Osteoblast (primary cell): ENCODE data around the gene KCTD1. TPM values are rescaled to one million over a fixed set of nuclear protein-coding genes. Genes with fewer than 3 reads are reported as not detected.

ENCODE experiments used
- DNase-seq: peaks from one replicate; pipeline ENCODE4 v3.0.0; 2011; ENCODE audit warnings: low spot score, mixed read lengths; ENCODE audit not compliant: insufficient read length; ENCODE audit errors: missing footprints
- H2AFZ ChIP-seq: 2 replicates; pipeline ENCODE4 v1.6.0; 2011; ENCODE audit warnings: mild to moderate bottlenecking, low read length
- H3K27ac ChIP-seq: 2 replicates; pipeline ENCODE4 v1.5.1; 2011; ENCODE audit warnings: mild to moderate bottlenecking, low read depth, low read length, moderate library complexity
- H3K27me3 ChIP-seq: 2 replicates; pipeline ENCODE4 v1.6.0; 2012; ENCODE audit warnings: mild to moderate bottlenecking, control low read depth, inconsistent platforms, low read length, moderate library complexity; ENCODE audit not compliant: insufficient read depth
- H3K36me3 ChIP-seq: 2 replicates; pipeline ENCODE4 v1.5.1; 2011; ENCODE audit warnings: mild to moderate bottlenecking, low read length, control low read depth, moderate library complexity; ENCODE audit not compliant: insufficient read depth
- H3K4me1 ChIP-seq: 2 replicates; pipeline ENCODE4 v1.5.1; 2011; ENCODE audit warnings: mild to moderate bottlenecking, low read length, control low read depth, moderate library complexity; ENCODE audit not compliant: insufficient read depth
- H3K4me2 ChIP-seq: 2 replicates; pipeline ENCODE4 v1.6.0; 2011; ENCODE audit warnings: mild to moderate bottlenecking, low read length; ENCODE audit not compliant: insufficient read depth
- H3K4me3 ChIP-seq: fragments of 200-600 bp; sonication (generic); 3 replicates; pipeline ENCODE4 v1.5.1; 2012; ENCODE audit warnings: mild to moderate bottlenecking, low read length, inconsistent platforms; ENCODE audit not compliant: insufficient read depth
- H3K79me2 ChIP-seq: 2 replicates; pipeline ENCODE4 v1.6.0; 2012; ENCODE audit warnings: mild to moderate bottlenecking, low read length, control low read depth, inconsistent platforms; ENCODE audit not compliant: insufficient read depth
- H3K9me3 ChIP-seq: 2 replicates; pipeline ENCODE4 v1.5.1; 2011; ENCODE audit warnings: low read depth, low read length, control low read depth
- H4K20me1 ChIP-seq: 2 replicates; pipeline ENCODE4 v1.6.0; 2012; ENCODE audit warnings: mild to moderate bottlenecking, low read length, control low read depth; ENCODE audit not compliant: insufficient read depth
- total RNA-seq: library from RNA; depleted of rRNA; stranded (reverse); fragments of >200 nt; gene quantifications from 2 replicates; pipeline ENCODE4 v1.2.3, GENCODE V29; 2012
- TF ChIP-seq, protein P1 (sequence below): IDR thresholded peaks from 2 replicates; pipeline ENCODE4 v1.5.1; 2011; ENCODE audit warnings: mild to moderate bottlenecking, low read depth, low read length, moderate library complexity; ENCODE audit errors: extremely low read depth

Gene KCTD1
- total RNA-seq, 1 donor, result 14.8 TPM

DNA sequence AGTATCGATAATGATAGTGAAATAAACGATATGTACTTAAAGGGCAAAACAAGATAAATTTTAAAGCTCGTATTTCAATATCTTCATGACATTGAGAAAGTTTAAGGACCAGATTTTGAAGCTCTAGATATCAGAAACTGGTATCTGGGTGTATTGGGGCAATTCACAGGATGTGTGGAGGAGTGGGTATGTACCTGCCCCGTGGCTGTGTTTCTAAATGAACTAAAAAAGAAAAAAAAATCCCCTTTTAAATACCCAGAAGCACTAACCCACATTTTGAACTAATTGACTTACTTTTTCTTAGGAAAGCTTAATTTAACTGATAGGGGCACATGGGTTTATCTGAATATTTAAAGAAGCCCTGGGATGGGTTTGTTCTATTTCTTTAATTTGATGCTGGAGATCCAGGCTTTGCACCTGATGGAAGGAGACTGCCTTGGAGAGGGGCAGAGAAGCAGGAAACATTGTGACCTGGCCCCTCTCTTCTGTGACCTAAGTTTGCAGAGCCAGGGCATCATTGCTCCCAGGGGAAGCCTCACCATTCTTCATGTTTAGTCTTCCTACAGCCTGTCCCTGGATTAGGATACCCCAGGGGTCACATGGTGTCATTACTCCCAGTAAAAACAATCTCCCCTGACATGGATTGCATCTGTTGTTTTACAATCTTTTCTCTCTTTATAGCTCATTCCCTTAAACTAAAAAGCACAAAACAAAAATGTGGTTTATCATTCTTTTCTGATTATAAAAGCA is 7.6 kb upstream of the KCTD1 start:
- no peaks in the 10 kb centered on the region for H3K36me3 ChIP-seq
- TF ChIP-seq, protein P1, sequence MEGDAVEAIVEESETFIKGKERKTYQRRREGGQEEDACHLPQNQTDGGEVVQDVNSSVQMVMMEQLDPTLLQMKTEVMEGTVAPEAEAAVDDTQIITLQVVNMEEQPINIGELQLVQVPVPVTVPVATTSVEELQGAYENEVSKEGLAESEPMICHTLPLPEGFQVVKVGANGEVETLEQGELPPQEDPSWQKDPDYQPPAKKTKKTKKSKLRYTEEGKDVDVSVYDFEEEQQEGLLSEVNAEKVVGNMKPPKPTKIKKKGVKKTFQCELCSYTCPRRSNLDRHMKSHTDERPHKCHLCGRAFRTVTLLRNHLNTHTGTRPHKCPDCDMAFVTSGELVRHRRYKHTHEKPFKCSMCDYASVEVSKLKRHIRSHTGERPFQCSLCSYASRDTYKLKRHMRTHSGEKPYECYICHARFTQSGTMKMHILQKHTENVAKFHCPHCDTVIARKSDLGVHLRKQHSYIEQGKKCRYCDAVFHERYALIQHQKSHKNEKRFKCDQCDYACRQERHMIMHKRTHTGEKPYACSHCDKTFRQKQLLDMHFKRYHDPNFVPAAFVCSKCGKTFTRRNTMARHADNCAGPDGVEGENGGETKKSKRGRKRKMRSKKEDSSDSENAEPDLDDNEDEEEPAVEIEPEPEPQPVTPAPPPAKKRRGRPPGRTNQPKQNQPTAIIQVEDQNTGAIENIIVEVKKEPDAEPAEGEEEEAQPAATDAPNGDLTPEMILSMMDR, result no peak
- no peak overlapping the region for H2AFZ ChIP-seq
- H4K20me1 ChIP-seq, result no peaks in the 10 kb centered on the region
- no peaks in the 10 kb centered on the region for H3K79me2 ChIP-seq
- H3K27me3 ChIP-seq, result peaks cover 35% of the 10 kb centered on the region
- no peak overlapping the region for H3K4me3 ChIP-seq
- peak overlapping the region; percentile 43 for H3K27ac ChIP-seq
- H3K4me2 ChIP-seq, result peak overlapping the region; percentile 0
- peak; percentile 41 for DNase-seq
- peaks cover 14% of the 10 kb centered on the region for H3K4me1 ChIP-seq
- H3K9me3 ChIP-seq, result no peaks in the 10 kb centered on the region

DNA sequence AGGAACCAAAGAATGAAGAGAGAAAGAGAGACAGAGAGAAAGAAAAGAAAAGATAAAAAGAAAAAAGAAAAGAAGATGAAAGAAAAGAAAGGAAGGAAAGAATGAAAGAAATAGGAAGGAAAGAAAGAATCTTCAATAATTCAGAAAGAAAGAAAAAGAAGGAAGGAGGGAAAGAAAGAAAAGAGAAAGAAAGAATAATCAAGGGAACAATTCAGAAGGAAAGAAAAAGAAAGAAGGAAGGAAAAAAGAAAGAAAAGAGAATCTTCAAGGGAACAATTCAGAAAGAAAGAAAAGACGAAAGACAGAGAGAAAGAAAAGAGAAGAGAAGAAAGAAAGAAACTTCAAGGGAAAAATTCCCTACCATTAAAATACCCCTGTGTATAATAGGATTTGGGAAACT is 5.6 kb upstream of the KCTD1 start:
- DNase-seq, result no peak
- no peak overlapping the region for H3K27ac ChIP-seq
- H3K9me3 ChIP-seq, result no peaks in the 10 kb centered on the region
- TF ChIP-seq, protein P1, result no peak
- no peaks in the 10 kb centered on the region for H3K79me2 ChIP-seq
- H3K4me3 ChIP-seq, result no peak overlapping the region
- no peaks in the 10 kb centered on the region for H4K20me1 ChIP-seq
- no peak overlapping the region for H2AFZ ChIP-seq
- H3K4me2 ChIP-seq, result no peak overlapping the region
- peaks cover 17% of the 10 kb centered on the region for H3K4me1 ChIP-seq
- H3K27me3 ChIP-seq, result peaks cover 44% of the 10 kb centered on the region
- H3K36me3 ChIP-seq, result no peaks in the 10 kb centered on the region

- H3K4me2 ChIP-seq, result no peak overlapping the region
- peaks cover 11% of the 10 kb centered on the region for H3K4me1 ChIP-seq
Observed at GRCh38 chr18:26551695-26552081, 3.3 kb upstream of the KCTD1 start.

GRCh38 chr18:26550998-26551694 is 2.8 kb upstream of the KCTD1 start:
- peak; percentile 83 for DNase-seq
- peaks cover 10% of the 10 kb centered on the region for H3K4me1 ChIP-seq
- no peak overlapping the region for H3K27ac ChIP-seq
- peaks cover 14% of the 10 kb centered on the region for H3K79me2 ChIP-seq
- H3K36me3 ChIP-seq, result no peaks in the 10 kb centered on the region
- no peak overlapping the region for H3K4me2 ChIP-seq
- peaks cover 8% of the 10 kb centered on the region for H4K20me1 ChIP-seq
- peaks cover 44% of the 10 kb centered on the region for H3K27me3 ChIP-seq
- no peak overlapping the region for H3K4me3 ChIP-seq
- H2AFZ ChIP-seq, result no peak overlapping the region
- H3K9me3 ChIP-seq, result no peaks in the 10 kb centered on the region
- TF ChIP-seq, protein P1, result no peak

More at GRCh38 chr18:26551695-26552081, 3.3 kb upstream of the KCTD1 start:
- H3K27me3 ChIP-seq, result peaks cover 44% of the 10 kb centered on the region
- H2AFZ ChIP-seq, result no peak overlapping the region
- H3K27ac ChIP-seq, result no peak overlapping the region
- no peaks in the 10 kb centered on the region for H3K9me3 ChIP-seq
- no peak overlapping the region for H3K4me3 ChIP-seq
- no peaks in the 10 kb centered on the region for H3K36me3 ChIP-seq
- TF ChIP-seq, protein P1, result no peak
- H4K20me1 ChIP-seq, result peaks cover 3% of the 10 kb centered on the region
- DNase-seq, result peak; percentile 71
- peaks cover 9% of the 10 kb centered on the region for H3K79me2 ChIP-seq
